Measurements from ENCODE around the gene IRF1. TPM values are rescaled to one million over a fixed set of nuclear protein-coding genes. Genes with fewer than 3 reads are reported as not detected.

IRF1 gene
- total and polyA plus RNA-seq, 4 donors: 9.5 to 42.6 (median 24.7) TPM

- Histone ChIP-seq H3K9me3 (ENCODE audit: control insufficient read depth in 4 of 4, low read length in 3 of 4) (no peaks in the 10 kb centered on the region), H3K4me3 (ENCODE audit: low read depth in 1 of 3, low read length in 3 of 3) (no peak overlapping the region), H3K4me1 (ENCODE audit: control insufficient read depth in 4 of 4, insufficient read depth in 4 of 4, low read length in 3 of 4) (peaks cover 26 to 47% (median 44%) of the 10 kb centered on the region in 4 donors), H3K36me3 (ENCODE audit: control insufficient read depth in 4 of 4, insufficient read depth in 3 of 4, low read depth in 1 of 4, low read length in 3 of 4) (peaks cover 0 to 2% (median under 1%) of the 10 kb centered on the region in 4 donors), H3K27ac (ENCODE audit: low read depth in 1 of 2, low read length in 2 of 2) (no peak overlapping the region), H3K9ac (ENCODE audit: low read depth in 1 of 2, low read length in 2 of 2) (no peak overlapping the region), H3K27me3 (ENCODE audit: control insufficient read depth in 4 of 4, insufficient read depth in 4 of 4, low read length in 3 of 4) (no peaks in the 10 kb centered on the region)
- TF ChIP-seq GABPA (IDR thresholded peaks at IDR 0.05 in 1 of 2, conservative IDR thresholded peaks at IDR 0.05 in 1 of 2) (no peak), TAF1 (conservative IDR thresholded peaks at IDR 0.05) (no peak), FOXA2 (IDR thresholded peaks at IDR 0.05) (no peak), EGR1 (IDR thresholded peaks at IDR 0.05; ENCODE audit: low read depth in 2 of 2) (no peak), NR2F2 (IDR thresholded peaks at IDR 0.05) (no peak), FOXA1 (IDR thresholded peaks at IDR 0.05) (no peak), RAD21 (IDR thresholded peaks at IDR 0.05) (no peak), JUND (IDR thresholded peaks at IDR 0.05) (no peak), HNF4G (IDR thresholded peaks at IDR 0.05) (no peak), SP1 (IDR thresholded peaks at IDR 0.05) (no peak), MAX (IDR thresholded peaks at IDR 0.05) (no peak), YY1 (IDR thresholded peaks at IDR 0.05) (no peak), REST (IDR thresholded peaks at IDR 0.05) (no peak), RXRA (IDR thresholded peaks at IDR 0.05) (no peak), HNF4A (conservative IDR thresholded peaks at IDR 0.05) (no peak)
- TF ChIP-seq, protein P1, sequence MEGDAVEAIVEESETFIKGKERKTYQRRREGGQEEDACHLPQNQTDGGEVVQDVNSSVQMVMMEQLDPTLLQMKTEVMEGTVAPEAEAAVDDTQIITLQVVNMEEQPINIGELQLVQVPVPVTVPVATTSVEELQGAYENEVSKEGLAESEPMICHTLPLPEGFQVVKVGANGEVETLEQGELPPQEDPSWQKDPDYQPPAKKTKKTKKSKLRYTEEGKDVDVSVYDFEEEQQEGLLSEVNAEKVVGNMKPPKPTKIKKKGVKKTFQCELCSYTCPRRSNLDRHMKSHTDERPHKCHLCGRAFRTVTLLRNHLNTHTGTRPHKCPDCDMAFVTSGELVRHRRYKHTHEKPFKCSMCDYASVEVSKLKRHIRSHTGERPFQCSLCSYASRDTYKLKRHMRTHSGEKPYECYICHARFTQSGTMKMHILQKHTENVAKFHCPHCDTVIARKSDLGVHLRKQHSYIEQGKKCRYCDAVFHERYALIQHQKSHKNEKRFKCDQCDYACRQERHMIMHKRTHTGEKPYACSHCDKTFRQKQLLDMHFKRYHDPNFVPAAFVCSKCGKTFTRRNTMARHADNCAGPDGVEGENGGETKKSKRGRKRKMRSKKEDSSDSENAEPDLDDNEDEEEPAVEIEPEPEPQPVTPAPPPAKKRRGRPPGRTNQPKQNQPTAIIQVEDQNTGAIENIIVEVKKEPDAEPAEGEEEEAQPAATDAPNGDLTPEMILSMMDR (IDR thresholded peaks at IDR 0.05; ENCODE audit: low read depth, low read length, missing input control): no peak
- TF ChIP-seq, protein P2, sequence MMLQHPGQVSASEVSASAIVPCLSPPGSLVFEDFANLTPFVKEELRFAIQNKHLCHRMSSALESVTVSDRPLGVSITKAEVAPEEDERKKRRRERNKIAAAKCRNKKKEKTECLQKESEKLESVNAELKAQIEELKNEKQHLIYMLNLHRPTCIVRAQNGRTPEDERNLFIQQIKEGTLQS (IDR thresholded peaks at IDR 0.05): no peak
- TF ChIP-seq, protein P3, sequence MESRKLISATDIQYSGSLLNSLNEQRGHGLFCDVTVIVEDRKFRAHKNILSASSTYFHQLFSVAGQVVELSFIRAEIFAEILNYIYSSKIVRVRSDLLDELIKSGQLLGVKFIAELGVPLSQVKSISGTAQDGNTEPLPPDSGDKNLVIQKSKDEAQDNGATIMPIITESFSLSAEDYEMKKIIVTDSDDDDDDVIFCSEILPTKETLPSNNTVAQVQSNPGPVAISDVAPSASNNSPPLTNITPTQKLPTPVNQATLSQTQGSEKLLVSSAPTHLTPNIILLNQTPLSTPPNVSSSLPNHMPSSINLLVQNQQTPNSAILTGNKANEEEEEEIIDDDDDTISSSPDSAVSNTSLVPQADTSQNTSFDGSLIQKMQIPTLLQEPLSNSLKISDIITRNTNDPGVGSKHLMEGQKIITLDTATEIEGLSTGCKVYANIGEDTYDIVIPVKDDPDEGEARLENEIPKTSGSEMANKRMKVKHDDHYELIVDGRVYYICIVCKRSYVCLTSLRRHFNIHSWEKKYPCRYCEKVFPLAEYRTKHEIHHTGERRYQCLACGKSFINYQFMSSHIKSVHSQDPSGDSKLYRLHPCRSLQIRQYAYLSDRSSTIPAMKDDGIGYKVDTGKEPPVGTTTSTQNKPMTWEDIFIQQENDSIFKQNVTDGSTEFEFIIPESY (IDR thresholded peaks at IDR 0.05): no peak
- DNase-seq (ENCODE audit: low spot score): no peak
- 94% methylated on average over 2 of the region's 2 CpGs for WGBS
Observed at GRCh38 chr5:132454361-132454760, 36.2 kb downstream of the IRF1 start.

Measured in liver (tissue), 9 donors.